Adrenal gland (tissue), 5 donors: ENCODE results near the gene POLK.

ENCODE experiments used
- POLR2A ChIP-seq, 2 donors: fragments of 450-650 bp; IDR thresholded peaks; one replicate each; pipeline ENCODE4 v1.6.1; 2017; ENCODE audit warnings: antibody characterized with exemption in 2 of 2, mild to moderate bottlenecking in 2 of 2, moderate library complexity in 1 of 2
- TF ChIP-seq, protein P1 (sequence below), 6 experiments: fragments of 450-650 bp in 4 of 6; fragments of 200-600 bp in 2 of 6; sonication (generic) in 1 of 6; IDR thresholded peaks; 1 replicate in 5 of 6; 2 replicates in 1 of 6; pipeline versions ENCODE4 v1.5.1 to v1.8.0; 2016 to 2021; ENCODE audit warnings: antibody characterized with exemption in 6 of 6, mild to moderate bottlenecking in 2 of 6, moderate library complexity in 1 of 6
- donor health status: DM: no; HTN: no; CAD: no.

DNA sequence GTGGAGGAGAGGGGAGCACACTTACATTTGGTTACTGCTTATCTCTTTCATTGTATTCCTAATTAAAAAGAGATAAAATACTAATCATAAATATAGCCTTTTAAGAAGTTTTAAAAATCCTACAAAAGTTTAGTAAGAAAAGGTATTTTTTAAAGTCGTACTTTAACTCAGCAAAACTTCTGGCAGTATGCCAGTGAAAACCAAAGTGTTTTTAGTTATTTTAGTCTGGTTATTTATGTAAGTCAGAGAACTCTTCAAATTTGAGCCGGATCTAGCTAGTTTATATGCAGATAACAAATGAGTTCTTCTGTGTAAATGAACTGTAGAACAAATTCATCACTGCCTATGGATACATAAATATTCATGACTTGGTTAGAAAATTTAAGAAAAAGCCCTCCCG, 63.1 kb downstream of the POLK start:
- TF ChIP-seq, protein P1, sequence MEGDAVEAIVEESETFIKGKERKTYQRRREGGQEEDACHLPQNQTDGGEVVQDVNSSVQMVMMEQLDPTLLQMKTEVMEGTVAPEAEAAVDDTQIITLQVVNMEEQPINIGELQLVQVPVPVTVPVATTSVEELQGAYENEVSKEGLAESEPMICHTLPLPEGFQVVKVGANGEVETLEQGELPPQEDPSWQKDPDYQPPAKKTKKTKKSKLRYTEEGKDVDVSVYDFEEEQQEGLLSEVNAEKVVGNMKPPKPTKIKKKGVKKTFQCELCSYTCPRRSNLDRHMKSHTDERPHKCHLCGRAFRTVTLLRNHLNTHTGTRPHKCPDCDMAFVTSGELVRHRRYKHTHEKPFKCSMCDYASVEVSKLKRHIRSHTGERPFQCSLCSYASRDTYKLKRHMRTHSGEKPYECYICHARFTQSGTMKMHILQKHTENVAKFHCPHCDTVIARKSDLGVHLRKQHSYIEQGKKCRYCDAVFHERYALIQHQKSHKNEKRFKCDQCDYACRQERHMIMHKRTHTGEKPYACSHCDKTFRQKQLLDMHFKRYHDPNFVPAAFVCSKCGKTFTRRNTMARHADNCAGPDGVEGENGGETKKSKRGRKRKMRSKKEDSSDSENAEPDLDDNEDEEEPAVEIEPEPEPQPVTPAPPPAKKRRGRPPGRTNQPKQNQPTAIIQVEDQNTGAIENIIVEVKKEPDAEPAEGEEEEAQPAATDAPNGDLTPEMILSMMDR (IDR thresholded peaks at IDR 0.05) = no peak
- no peak for TF ChIP-seq POLR2A (IDR thresholded peaks at IDR 0.05)
